ENCODE results near the gene MTA2.
"Not testable (repeated sequence)": the region's sequence is repeated elsewhere in the genome, so short reads cannot be mapped to it uniquely, and the experiment has no call there.

The MTA2 gene

DNA sequence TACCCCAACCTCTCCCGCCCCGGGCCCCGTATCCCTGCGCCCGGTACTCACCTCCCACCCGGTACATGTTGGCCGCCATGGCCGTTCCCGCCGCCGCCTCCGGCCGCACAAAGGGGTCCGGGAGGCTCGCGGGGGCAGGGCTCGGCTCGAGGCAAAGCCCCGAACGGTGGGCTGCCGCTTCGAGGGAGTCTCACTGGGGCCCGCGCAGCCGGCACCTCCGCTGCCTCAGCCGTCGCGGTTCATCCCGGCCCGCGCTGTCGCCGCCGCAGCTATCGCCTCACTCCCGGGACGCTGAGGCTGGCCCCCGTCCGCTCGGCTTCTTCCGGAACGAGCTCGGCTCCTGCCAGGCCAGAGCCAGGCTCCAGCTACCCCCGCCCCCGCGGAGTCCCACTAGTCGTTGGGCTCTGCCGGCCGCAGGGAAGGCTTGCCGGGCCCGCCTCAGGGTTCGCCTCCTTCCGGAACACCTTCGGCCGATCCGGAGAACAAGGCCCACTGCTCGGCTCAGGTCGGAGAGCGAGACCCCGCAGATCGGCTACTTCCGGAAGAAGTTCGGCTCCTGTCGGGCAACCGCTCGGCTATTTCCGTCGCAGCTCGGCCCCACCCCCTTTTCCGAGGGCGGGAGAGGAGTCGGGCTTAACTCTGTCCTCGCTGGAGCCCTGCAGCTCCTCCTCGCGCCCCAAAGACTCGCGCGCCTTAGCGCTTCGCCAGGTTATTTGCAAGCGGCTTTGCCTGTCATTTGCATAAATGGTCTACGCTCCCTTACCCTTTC, at the start of gene MTA2:
Gene MTA2 (minus strand): TSS at position 494 of the 769 bp plus-strand sequence. CDS start 415 bp downstream, at position 79.
- DNase-seq: peak; percentile 100
- CTCF ChIA-PET: interaction anchor here (0.9 to 2.1 kb wide), 6 partner anchors 10 to 92 kb away, joined by 3 to 16 read pairs (median 8); partner anchors contain the start of genes B3GAT3, EML3, LRRN4CL and TUT1
- Mint-ChIP-seq H3K4me3 (peak within 1 kb of the TSS; percentile 87), H3K27me3 (no peaks in the 10 kb centered on the region), H3K36me3 (peaks cover 71% of the 10 kb centered on the region), H3K4me1 (peaks cover 58% of the 10 kb centered on the region), H3K9me3 (no peaks in the 10 kb centered on the region), H3K27ac (peak within 1 kb of the TSS; percentile 96)

DNA sequence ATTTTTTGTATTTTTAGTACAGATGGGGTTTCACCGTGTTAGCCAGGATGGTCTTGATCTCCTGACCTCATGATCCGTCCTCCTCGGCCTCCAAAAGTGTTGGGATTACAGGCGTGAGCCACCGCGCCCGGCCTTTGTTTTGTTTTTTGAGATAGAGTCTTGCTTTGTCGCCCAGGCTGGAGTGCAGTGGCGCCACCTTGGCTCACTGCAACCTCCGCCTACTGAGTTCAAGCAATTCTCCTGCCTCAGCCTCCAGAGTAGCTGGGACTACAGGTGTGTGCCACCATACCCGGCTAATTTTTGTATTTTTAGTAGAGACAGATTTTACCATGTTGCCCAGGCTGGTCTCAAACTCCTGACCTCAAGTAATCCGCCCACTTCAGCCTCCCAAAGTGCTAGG, 48.6 kb upstream of the MTA2 start:
- CTCF ChIA-PET: interaction anchor here (1.5 to 3.2 kb wide), 2 partner anchors 14 to 58 kb away, joined by 6 to 11 read pairs; partner anchors contain the start of genes C11orf98, CSKMT and TUT1
- Mint-ChIP-seq H3K36me3 (peaks cover 20% of the 10 kb centered on the region), H3K4me1 (peaks cover 46% of the 10 kb centered on the region), H3K27ac (peak overlapping the region; percentile 64)
- H3K27me3 Mint-ChIP-seq, H3K9me3 Mint-ChIP-seq, DNase-seq, H3K4me3 Mint-ChIP-seq: not testable (repeated sequence)

DNA sequence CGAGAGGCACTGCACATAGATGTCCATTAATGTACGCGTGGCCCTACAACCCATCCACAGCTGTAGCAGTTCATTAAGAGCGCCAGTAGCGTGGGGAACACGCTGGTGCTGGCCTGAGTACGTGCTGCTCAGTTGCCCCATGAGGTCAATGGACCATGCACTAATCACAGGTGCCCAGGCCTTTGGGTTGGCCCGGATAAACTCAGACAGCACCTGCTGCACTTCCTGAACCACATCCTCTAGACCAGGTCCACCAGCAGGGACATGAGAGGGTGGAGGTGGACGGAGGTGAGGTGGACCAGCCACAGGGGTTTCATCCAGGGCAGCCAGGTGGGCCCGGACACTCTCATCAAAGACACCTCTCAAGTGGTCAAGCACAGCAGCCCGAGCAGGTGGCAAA, 47.8 kb upstream of the MTA2 start:
- CTCF ChIA-PET: interaction anchor here (1.1 to 3.2 kb wide), 3 partner anchors 9 to 38 kb away, joined by 4 to 11 read pairs (median 5); partner anchors contain the start of genes C11orf98 and CSKMT
- H3K4me1 Mint-ChIP-seq: peaks cover 47% of the 10 kb centered on the region
- no peak for DNase-seq
- peaks cover 23% of the 10 kb centered on the region for H3K36me3 Mint-ChIP-seq
- H3K9me3 Mint-ChIP-seq: no peaks in the 10 kb centered on the region
- H3K27ac Mint-ChIP-seq: no peak overlapping the region
- H3K4me3 Mint-ChIP-seq: no peak overlapping the region
- peaks cover 3% of the 10 kb centered on the region for H3K27me3 Mint-ChIP-seq

DNA sequence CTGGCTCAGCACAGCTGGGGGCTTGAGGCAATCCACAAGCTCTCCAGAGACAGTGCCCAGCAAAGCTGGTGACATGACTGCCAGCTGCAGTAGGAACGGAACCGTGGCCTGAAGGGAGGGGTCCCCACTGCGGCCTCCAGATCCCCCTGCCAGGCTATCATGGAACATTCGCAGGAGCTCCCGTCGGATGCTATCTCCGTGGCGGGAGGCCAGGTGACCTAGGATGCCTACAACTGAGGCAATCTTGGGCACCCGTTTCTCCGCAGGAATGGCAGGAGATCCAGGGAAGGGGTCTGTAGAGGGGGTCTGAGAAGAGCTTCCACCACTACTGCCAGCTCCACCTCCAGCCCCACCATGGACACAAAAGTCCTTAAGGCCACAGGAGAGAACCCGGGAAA, 47.3 kb upstream of the MTA2 start:
- Mint-ChIP-seq H3K27ac (no peak overlapping the region), H3K4me3 (no peak overlapping the region), H3K9me3 (no peaks in the 10 kb centered on the region), H3K4me1 (peaks cover 47% of the 10 kb centered on the region), H3K27me3 (peaks cover 3% of the 10 kb centered on the region), H3K36me3 (peaks cover 27% of the 10 kb centered on the region)
- CTCF ChIA-PET: interaction anchor here (1.1 to 3.2 kb wide), 3 partner anchors 8 to 37 kb away, joined by 4 to 11 read pairs (median 5); partner anchors contain the start of genes C11orf98 and CSKMT
- no peak for DNase-seq

DNA sequence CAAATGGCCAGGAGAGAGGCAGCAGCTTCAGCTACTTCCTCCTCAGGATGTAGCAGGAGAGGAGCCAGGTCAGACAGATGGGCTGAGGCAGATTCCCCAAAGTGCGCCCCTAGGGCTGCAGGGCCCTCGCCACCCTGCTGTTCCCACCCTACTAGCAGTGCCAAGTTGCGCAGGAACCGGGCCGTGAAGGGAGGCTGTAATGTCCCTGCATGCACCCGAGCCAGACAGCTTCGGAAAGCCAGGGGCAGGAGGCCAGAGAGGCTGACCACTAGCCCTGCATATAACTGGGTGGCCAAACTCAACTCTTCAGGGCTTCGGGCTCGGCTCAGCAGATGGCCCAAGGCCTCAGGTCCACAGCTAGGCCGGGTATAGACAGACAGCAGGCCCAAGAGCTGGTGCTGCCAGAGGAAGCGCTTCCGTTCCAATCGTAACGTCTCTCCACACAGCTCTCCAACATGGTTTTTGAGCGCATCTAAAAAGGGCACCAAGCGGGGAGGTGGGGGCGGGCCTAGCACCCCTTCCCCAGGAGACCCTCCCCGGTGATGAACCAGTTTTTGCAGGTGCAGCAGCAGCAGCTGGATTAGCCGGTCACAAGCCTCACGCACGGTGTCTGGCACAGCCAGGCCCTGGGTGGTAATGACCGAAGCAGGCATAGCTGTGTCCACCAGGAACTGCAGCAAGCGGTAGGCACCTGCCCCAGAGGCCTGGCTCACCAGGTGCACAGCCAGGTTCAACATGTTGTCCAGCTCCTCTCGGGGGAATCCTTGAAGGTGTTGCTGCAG, 46.7 kb upstream of the MTA2 start:
- no peaks in the 10 kb centered on the region for H3K9me3 Mint-ChIP-seq
- peaks cover 43% of the 10 kb centered on the region for H3K4me1 Mint-ChIP-seq
- no peak for DNase-seq
- no peak overlapping the region for H3K4me3 Mint-ChIP-seq
- H3K27me3 Mint-ChIP-seq: peaks cover under 1% of the 10 kb centered on the region
- CTCF ChIA-PET: interaction anchor here (1.4 to 3.2 kb wide), 2 partner anchors 16 to 37 kb away, joined by 5 to 11 read pairs; partner anchors contain the start of genes C11orf98 and CSKMT
- peaks cover 26% of the 10 kb centered on the region for H3K36me3 Mint-ChIP-seq
- peak overlapping the region; percentile 54 for H3K27ac Mint-ChIP-seq

DNA sequence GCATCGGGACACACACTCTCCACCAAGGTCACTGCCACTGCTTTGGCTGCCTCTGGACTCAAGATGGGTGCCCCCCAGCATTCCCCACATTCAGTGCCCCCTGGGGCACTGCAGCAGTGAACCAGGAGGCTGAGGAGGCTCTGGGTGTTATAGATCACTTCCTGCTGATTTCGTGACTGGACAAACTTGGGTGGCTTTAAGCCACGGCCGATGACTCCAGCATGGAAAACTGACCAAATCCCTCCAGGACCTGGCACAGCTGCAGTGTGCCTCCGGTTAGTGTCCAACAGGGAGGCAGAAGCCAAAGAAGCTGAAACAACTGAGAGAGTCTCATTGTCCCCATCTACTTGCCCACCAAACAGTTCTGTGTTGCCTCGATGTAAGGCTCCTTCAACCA, 45.9 kb upstream of the MTA2 start:
- H3K27ac Mint-ChIP-seq: peak overlapping the region; percentile 54
- CTCF ChIA-PET: no interaction called here
- H3K4me3 Mint-ChIP-seq: no peak overlapping the region
- peaks cover 45% of the 10 kb centered on the region for H3K4me1 Mint-ChIP-seq
- DNase-seq: no peak
- peaks cover 29% of the 10 kb centered on the region for H3K36me3 Mint-ChIP-seq
- no peaks in the 10 kb centered on the region for H3K9me3 Mint-ChIP-seq
- no peaks in the 10 kb centered on the region for H3K27me3 Mint-ChIP-seq

DNA sequence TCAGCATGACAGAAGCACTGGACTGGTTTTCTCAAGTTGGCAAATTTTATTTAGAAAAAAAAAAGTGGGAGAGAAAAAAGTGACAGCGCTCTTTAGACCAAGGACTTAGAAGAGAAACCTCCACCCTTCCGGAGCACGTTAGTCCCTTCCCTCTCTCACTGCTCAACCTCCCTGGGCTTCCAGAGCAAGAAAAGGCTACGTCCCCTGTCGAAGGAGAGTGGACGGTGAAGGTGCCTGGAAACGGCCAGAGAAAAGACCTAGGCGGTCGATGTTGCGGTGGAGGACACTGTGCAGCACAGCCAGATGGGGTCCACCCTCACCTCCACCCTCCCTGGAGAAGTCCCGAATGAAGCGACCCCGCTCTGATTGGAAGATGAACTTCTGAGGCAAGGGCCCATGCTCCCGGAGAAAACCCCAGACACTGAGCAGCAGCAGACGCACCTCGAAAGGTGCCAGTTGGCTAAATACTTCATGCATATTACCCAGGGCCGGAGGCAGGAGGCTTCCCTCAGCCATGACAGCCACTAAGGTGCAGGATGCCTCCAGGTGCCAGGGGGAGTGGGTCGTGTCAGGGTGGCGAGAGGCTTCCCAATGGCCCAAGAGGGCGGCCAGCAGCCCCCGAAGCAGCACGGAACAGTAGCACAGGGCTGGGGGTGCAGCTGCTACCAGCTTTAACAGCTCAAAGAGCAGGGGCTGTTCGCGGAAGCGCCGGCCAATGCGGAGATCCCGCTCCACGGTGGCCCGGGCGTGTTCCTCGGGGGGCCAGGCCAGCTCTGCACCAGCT, 45.4 kb upstream of the MTA2 start:
- Mint-ChIP-seq H3K9me3 (no peaks in the 10 kb centered on the region), H3K4me3 (peak overlapping the region; percentile 97), H3K4me1 (peaks cover 42% of the 10 kb centered on the region), H3K27ac (peak overlapping the region; percentile 97), H3K27me3 (no peaks in the 10 kb centered on the region), H3K36me3 (peaks cover 30% of the 10 kb centered on the region)
- CTCF ChIA-PET: interaction anchor here (0.6 to 1.3 kb wide), 3 partner anchors 18 to 54 kb away, joined by 3 to 4 read pairs (median 3); partner anchors contain the start of genes C11orf98 and CSKMT
- no peak for DNase-seq

DNA sequence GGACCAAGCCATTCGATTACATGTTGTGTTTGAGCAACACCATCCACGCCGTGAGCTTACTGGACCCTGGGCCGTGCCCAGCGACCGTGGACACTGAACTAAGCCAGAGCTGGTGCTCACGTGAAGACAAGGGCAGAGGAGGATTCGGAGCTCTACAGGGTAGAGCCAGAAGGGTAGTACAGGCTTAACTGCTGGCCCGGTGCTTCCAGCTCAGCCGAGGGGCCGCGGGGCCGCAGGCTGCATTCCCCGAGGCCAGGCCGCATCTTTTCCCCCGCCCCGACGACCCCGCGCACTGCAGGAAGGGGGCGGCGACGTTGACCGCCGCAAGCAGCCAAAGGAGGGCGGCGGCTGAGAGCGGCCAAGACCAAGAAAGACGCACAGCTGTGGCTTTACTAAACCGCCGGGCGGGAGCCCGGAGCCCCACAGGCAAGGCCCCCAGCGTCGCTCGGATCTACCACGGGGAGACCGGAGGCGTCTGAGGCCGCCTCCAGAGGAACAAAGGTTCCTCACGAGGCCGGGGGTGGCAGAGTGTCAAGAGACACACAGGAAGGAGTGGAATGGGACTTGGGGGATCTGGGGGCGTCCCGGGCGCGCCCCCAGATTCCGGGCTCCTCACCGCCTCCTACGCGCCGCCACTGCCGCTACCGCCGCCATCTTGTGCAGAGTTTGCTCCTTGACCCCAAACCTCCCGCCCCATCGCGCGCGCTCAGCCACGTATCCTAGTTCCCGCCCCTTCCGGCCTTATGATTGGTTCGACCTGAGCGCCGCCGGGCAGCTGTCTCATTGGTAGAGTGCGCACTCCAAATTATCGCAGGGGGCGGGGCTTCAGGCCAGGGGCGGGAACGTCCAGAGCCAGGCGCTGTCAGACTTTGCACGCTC, 44.5 kb upstream of the MTA2 start, which contains the start of gene GANAB:
Gene GANAB (minus strand): TSS at position 668 of the 879 bp plus-strand sequence. CDS start 14 bp downstream, at position 654.
- Mint-ChIP-seq H3K36me3 (peaks cover 30% of the 10 kb centered on the region), H3K27ac (peak within 1 kb of the TSS; percentile 97), H3K9me3 (no peaks in the 10 kb centered on the region), H3K4me1 (peaks cover 46% of the 10 kb centered on the region), H3K4me3 (peak within 1 kb of the TSS; percentile 97), H3K27me3 (no peaks in the 10 kb centered on the region)
- DNase-seq: peak; percentile 100
- CTCF ChIA-PET: interaction anchor here (1.2 to 1.3 kb wide), 2 partner anchors 19 to 53 kb away, joined by 3 to 4 read pairs; partner anchors contain the start of genes C11orf98 and CSKMT

DNA sequence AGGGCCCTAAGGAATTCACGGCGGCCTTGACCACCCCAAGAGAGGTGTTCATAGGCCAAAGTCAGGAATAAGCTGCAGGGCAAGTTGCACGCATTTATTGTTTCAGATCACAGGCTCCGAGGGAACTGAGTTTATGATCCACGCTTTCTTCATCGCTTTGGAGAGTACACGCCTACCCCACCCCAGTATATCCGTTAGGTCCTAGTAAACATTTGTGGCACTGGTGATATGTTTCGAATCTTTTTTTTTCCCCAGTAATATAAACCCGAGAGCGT, 43.9 kb upstream of the MTA2 start:
- Mint-ChIP-seq H3K4me1 (peaks cover 48% of the 10 kb centered on the region), H3K27me3 (no peaks in the 10 kb centered on the region), H3K4me3 (peak overlapping the region; percentile 97), H3K27ac (peak overlapping the region; percentile 97), H3K36me3 (peaks cover 32% of the 10 kb centered on the region), H3K9me3 (no peaks in the 10 kb centered on the region)
- no peak for DNase-seq
- CTCF ChIA-PET: no interaction called here

DNA sequence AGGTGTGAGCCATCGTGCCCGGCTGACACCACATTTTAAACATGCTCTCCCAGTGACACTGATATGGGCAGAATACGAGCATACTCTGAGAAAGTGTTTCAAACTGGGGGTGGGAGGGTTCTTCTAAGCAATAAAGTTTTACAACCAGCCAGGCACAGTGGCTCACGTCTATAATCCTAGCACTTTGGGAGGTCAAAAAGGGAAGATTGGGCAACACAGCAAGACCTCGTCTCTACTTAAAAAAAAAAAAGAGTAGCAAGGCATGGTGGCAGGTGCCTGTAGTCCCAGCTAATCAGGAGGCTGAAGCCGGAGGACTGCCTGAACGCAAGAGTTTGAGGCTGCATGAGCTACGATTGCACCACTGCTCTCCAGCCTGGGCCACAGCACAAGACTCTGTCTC, 42.6 kb upstream of the MTA2 start:
- peaks cover 54% of the 10 kb centered on the region for H3K4me1 Mint-ChIP-seq
- H3K4me3 Mint-ChIP-seq: peak overlapping the region; percentile 37
- H3K9me3 Mint-ChIP-seq: no peaks in the 10 kb centered on the region
- peak overlapping the region; percentile 62 for H3K27ac Mint-ChIP-seq
- H3K27me3 Mint-ChIP-seq: no peaks in the 10 kb centered on the region
- CTCF ChIA-PET: interaction anchor here (1.1 kb wide), 1 partner anchor 250 kb away, joined by 4 read pairs; no protein-coding TSS in a partner anchor
- H3K36me3 Mint-ChIP-seq: peaks cover 31% of the 10 kb centered on the region
- no peak for DNase-seq

DNA sequence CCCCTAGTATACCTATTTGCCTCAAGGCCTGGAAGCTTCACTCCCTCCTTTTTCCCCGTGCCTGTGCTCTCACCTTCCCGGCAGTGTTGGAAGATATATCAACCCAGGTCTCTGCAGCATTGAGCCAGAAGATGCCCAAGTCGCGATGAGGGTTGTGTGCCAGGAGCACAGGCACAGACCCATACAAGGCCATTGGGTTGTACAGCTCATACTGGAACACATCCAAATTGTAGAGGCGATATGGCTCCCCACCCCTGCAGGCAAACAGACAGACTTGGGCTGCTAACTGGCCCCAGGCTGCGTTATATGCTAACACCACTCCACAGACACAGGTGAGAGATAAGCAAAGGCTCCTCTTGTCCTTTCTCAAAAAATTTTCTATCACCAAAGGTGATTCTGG, 30.8 kb upstream of the MTA2 start:
- DNase-seq: no peak
- H3K27ac Mint-ChIP-seq: peak overlapping the region; percentile 15
- H3K9me3 Mint-ChIP-seq: no peaks in the 10 kb centered on the region
- CTCF ChIA-PET: interaction anchor here (0.6 kb wide), 1 partner anchor 9 kb away, joined by 3 read pairs; no protein-coding TSS in a partner anchor
- no peaks in the 10 kb centered on the region for H3K27me3 Mint-ChIP-seq
- H3K36me3 Mint-ChIP-seq: peaks cover 70% of the 10 kb centered on the region
- H3K4me1 Mint-ChIP-seq: peaks cover 21% of the 10 kb centered on the region
- H3K4me3 Mint-ChIP-seq: no peak overlapping the region

DNA sequence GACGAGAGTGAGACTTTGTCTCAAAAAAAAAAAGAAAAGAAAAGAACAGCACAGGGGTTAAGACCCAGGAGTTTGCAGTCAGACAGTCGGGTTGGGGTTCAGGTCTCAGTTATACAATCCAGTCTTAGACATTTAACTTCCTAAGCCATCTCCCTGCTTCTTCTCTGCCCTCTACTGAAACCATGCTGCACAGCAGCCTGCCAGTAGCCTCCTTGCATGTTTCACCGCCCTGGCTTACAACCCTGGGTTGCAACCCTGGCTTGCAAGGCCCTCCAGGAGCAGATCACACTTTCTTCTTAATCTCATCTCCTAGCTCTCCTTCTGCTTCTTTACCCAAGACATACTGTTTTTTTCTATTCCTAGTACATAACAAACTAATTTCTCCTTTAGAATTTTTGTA, 26.0 kb upstream of the MTA2 start:
- H3K9me3 Mint-ChIP-seq: no peaks in the 10 kb centered on the region
- peak overlapping the region; percentile 34 for H3K27ac Mint-ChIP-seq
- no peaks in the 10 kb centered on the region for H3K27me3 Mint-ChIP-seq
- CTCF ChIA-PET: interaction anchor here (1.5 kb wide), 1 partner anchor 35 kb away, joined by 8 read pairs; no protein-coding TSS in a partner anchor
- no peaks in the 10 kb centered on the region for H3K4me1 Mint-ChIP-seq
- peak; percentile 44 for DNase-seq
- H3K4me3 Mint-ChIP-seq: no peak overlapping the region
- peaks cover 62% of the 10 kb centered on the region for H3K36me3 Mint-ChIP-seq

All from activated naive CD4-positive, alpha-beta T cell treated with anti-CD3 and anti-CD28 coated beads, Interleukin-2, amount 10 ng/mL, durations not matched to agents 7 days and 5 days (primary cell).